NK-92 treated with Interleukin-12 subunit alpha and Interleukin-12 subunit beta, amount 100 ng/mL, for 24 hours (cell line): Measurements from ENCODE around the gene EFCAB5.
"Not testable (repeated sequence)": the region's sequence is repeated elsewhere in the genome, so short reads cannot be mapped to it uniquely, and the experiment has no call there.

ENCODE experiments used
- DNase-seq: peaks from one replicate; lab custom pipeline; 2025; lab: John Stamatoyannopoulos, UW

The EFCAB5 gene

GRCh38 chr17:30005709-30006320 is 64.4 kb downstream of the EFCAB5 start:
- no peak for DNase-seq

- not testable (repeated sequence) for DNase-seq
These were observed 70.5 kb downstream of the EFCAB5 start for GRCh38 chr17:30011934-30012333.

GRCh38 chr17:30021708-30022317 is 80.4 kb downstream of the EFCAB5 start:
- peak; percentile 3 for DNase-seq

- DNase-seq, result not testable (repeated sequence)
These were observed 83.9 kb downstream of the EFCAB5 start for GRCh38 chr17:30025325-30025724.

- DNase-seq, result no peak
These were observed 86.2 kb downstream of the EFCAB5 start for GRCh38 chr17:30027676-30028075.

GRCh38 chr17:30031214-30031869 is 89.9 kb downstream of the EFCAB5 start:
- DNase-seq, result no peak

- no peak for DNase-seq
These were observed 93.9 kb downstream of the EFCAB5 start for GRCh38 chr17:30035369-30035768.

GRCh38 chr17:30040719-30041518 is 99.5 kb downstream of the EFCAB5 start:
- not testable (repeated sequence) for DNase-seq

GRCh38 chr17:30041551-30041950 is 100.1 kb downstream of the EFCAB5 start:
- DNase-seq, result no peak

- DNase-seq, result no peak
These were observed 120.9 kb downstream of the EFCAB5 start for GRCh38 chr17:30062372-30062771.

- no peak for DNase-seq
These were observed 123.3 kb downstream of the EFCAB5 start for GRCh38 chr17:30064738-30065137.

GRCh38 chr17:30068465-30068864 is 127.0 kb downstream of the EFCAB5 start:
- no peak for DNase-seq

GRCh38 chr17:30074254-30074653 is 132.8 kb downstream of the EFCAB5 start:
- no peak for DNase-seq

- DNase-seq, result no peak
These were observed 133.3 kb downstream of the EFCAB5 start for GRCh38 chr17:30074730-30075129.

GRCh38 chr17:30082773-30083172 is 141.3 kb downstream of the EFCAB5 start:
- no peak for DNase-seq

GRCh38 chr17:30084788-30085187 is 143.4 kb downstream of the EFCAB5 start:
- DNase-seq, result no peak

GRCh38 chr17:30086896-30087295 is 145.5 kb downstream of the EFCAB5 start:
- DNase-seq, result no peak

GRCh38 chr17:30087431-30087830 is 146.0 kb downstream of the EFCAB5 start:
- DNase-seq, result not testable (repeated sequence)

GRCh38 chr17:30091121-30091670 is 149.8 kb downstream of the EFCAB5 start:
- no peak for DNase-seq

- DNase-seq, result no peak
These were observed 150.3 kb downstream of the EFCAB5 start for GRCh38 chr17:30091771-30092170.

- DNase-seq, result no peak
These were observed 151.5 kb downstream of the EFCAB5 start for GRCh38 chr17:30092886-30093285.

- DNase-seq, result peak; percentile 9
These were observed 152.2 kb downstream of the EFCAB5 start for GRCh38 chr17:30093463-30094147.
